VCaP (cell line): Measurements from ENCODE around the gene PCNX4.

Source experiments
- H3K27ac ChIP-seq: fragments of 450-650 bp; 2 replicates; pipeline ENCODE4 v1.5.1; 2017
- CTCF ChIP-seq: fragments of 450-650 bp; conservative IDR thresholded peaks from 2 replicates; pipeline ENCODE4 v1.5.1; 2017; ENCODE audit warnings: mild to moderate bottlenecking, moderate library complexity

The PCNX4 gene

GRCh38 chr14:60196291-60196690 is 104.6 kb downstream of the PCNX4 start:
- no peak for TF ChIP-seq CTCF
- no peak overlapping the region; the same call in 1 of the 2 replicates for H3K27ac ChIP-seq

DNA sequence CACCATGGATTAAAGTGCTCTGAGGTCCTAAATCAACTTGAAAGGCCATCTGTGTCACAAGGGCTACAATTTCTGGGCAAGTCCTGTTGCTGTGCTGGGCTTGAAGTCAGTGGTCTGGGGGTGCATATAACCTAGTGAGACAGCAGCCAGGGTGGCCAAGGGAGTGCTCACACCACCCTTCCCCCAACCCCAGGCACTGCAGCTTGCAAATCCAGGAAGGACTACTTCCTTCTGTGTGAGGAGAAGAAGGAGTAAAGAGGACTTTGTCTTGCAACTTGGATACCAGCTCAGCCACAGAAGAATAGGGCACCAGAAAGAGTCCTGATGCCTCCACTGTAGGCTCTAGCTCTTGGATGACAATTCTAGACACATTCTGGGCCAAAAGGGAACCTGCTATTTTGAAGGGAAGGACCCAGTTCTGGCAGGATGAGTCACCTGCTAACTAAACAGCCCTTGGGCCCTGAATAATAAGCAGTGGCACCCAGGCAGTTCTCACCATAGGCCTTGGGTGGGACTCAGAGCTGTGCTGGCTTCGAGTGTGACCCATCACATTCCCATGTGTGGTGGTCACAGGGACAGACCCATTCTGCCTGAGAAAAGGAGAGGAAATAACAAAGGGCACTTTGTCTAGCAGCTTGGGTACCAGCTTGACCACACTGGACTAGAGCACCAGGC is 106.0 kb downstream of the PCNX4 start:
- TF ChIP-seq CTCF, result no peak
- H3K27ac ChIP-seq, result no peak overlapping the region

DNA sequence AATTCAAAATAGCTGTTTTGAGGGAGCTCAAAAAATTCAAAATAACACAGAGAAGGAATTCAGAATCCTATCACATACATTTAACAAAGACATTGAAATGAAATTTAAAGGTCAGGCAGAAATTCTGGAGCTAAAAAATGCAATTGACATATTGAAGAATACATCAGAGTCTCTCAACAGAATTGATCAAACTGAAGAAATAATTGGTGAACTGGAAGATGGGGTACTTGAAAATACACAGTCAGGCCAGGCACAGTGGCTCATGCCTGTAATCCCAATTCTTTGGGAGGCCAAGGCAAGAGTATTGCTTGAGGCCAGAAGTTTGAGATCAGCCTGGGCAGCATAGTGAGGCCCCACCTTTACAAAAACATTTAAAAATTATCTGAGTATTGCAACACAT is 107.6 kb downstream of the PCNX4 start:
- H3K27ac ChIP-seq, result no peak overlapping the region
- no peak for TF ChIP-seq CTCF

GRCh38 chr14:60204104-60204842 is 112.5 kb downstream of the PCNX4 start:
- peak overlapping the region; percentile 24 for H3K27ac ChIP-seq
- TF ChIP-seq CTCF, result no peak

DNA sequence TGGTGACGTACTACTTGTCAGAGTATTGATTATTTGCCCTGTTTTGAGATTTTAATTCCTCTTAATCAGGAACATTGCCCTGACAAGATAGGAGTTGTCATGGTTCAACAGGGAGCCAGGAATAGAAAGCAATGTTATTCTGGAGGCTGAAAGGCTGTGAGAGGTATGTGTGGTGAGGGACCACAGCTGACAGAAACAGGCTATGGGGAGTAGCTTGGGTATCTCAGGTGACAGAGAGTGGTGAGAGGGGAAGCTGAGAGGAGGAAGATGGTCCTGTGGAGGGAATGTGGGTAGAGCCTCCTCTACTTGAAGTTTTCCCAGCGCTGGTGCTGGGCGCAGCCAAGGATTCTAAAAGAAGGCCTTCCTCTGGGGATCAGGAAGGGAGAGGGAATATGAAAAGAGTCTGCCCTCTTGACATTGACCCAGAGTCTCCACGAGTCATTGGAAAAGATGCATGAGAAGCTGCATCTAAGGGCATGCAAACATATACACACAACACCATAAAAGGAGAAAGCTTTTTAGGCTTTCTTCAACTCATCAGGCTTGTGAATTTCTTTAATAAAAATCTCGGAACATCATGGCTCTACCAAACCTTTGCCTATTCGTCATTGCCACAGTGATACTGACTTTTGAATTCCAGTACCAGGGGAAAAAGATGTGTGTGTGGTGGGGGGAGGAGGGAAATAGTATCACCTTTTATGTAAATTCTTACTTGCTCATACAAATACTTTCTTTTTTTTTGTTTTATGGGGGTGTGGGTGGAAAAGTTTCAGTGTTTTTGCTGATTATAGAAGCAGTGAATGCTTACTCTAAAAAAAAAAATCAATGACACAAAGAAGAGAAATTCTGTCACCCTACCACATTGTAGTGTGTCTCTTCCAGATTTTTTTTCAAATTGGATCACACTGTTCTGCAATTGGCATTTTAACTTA is 113.4 kb downstream of the PCNX4 start:
- no peak overlapping the region for H3K27ac ChIP-seq

DNA sequence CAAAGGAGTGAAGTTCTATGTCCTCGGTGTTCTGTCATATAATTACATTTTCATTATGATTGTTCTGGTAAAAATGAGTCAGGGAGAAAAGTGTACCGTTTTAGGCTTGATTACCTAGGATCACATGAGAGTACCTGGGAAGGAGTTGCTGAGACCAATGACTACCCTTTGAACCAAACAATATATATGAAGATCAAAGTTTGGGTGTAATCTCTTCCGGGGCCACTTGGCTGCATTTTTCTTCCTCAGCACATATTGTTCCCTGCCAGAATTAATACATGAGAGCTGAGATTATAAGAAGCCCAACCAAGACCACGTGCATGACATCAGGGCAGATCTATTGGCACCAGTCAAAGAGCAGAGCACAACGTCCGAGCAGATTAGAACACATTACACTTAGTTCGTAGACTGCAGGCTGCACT is 114.5 kb downstream of the PCNX4 start:
- TF ChIP-seq CTCF, result no peak
- no peak overlapping the region for H3K27ac ChIP-seq

More for the DNA sequence above, 113.4 kb downstream of the PCNX4 start:
- TF ChIP-seq CTCF, result no peak
